Activated naive CD4-positive, alpha-beta T cell treated with Interleukin-2 at 50 U/mL for 16 hours (primary cell): Measurements from ENCODE around the gene DAO.

Experiments
- DNase-seq: peaks from one replicate; pipeline ENCODE4 v3.0.0-alpha.2; 2020

DAO gene

DNA sequence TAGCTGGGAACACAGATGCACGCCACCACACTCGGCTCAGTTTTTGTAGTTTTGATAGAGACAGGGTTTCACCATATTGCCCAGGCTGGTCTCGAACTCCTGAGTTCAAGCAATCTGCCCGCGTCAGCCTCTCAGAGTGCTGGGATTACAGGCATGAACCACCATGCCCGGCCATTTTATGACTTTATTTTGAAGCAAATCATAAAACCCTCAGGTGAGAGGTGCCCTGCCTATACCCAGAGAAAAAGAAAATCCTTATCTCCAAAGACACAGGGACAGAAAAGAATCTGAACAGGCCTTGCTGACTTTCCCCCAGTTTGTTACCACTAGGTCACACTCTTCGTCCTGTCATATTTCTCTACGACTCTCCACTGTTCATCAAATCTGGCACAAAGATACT is 48.8 kb downstream of the DAO start:
- no peak for DNase-seq

DNA sequence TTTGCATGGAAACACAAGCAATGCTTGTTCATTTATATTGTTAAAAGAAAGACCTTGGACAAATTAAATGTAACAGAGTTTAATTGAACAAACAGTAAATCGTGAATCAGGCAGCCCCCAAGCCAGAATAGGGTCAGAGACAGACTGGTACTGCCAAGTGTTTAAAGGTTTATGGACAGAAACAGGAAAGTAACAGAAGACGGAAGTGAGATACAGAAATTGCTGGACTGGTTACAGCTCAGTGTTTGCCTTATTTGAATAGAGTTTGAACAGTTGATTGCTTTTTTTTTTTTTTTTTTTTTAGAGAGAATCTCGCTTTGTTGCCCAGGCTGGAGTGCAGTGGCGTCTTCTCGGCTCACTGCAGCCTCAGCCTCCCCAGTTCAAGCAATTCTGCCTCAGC is 50.3 kb downstream of the DAO start:
- no peak for DNase-seq

GRCh38 chr12:108930756-108931155 is 50.9 kb downstream of the DAO start:
- DNase-seq = no peak

DNA sequence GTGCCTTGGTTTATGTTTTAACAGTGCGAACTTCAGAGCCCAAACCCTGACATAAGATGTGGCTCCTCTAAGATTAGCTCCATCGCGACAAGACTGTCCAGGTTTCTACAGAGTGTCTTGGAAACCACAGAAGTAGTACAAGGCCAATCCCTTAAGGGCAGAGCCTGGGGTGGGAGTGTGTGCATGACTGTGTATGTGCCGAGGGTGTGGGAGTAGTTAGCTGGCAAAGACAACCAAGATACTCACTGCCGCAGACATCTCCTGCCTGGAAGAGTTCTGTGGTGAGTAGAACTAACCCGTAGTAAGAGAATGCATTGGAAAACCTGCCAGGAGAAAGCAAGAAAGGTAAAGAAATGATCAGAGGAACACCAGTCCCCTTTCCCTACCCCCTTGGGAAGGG is 54.1 kb downstream of the DAO start:
- DNase-seq = no peak

- no peak for DNase-seq
Measured at GRCh38 chr12:108935159-108935763, 55.4 kb downstream of the DAO start.

DNA sequence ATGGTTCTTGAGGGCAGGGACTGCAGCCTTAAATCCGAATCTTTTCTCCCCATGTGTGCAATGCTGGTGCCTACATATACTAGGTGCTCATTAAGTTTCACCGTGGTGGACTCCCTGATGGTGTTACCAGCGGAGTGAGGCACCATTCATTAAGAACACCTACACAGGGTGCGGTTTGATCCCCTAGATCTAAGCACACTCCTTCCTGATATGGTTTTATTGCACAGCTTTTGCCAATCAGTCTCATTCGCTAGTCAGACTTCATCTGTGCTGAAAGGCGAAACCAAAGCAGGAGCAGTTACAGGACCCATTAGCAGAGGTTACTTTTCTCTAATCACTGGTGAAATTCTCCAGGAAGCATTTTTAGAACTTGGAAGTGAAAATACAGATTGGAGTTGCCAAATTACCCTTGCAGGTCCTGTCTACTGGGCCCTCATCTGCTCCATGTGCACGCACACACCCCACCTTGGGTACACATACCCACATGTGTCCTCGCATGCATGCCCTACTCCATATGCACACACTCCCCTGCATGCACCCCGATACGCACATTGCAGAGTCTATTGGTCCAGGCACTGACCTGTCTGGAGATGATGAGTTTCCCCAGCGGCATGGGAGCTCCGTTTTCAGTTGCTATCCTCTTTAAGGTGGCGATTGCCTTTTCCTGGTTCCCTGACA is 58.5 kb downstream of the DAO start:
- DNase-seq = no peak

DNA sequence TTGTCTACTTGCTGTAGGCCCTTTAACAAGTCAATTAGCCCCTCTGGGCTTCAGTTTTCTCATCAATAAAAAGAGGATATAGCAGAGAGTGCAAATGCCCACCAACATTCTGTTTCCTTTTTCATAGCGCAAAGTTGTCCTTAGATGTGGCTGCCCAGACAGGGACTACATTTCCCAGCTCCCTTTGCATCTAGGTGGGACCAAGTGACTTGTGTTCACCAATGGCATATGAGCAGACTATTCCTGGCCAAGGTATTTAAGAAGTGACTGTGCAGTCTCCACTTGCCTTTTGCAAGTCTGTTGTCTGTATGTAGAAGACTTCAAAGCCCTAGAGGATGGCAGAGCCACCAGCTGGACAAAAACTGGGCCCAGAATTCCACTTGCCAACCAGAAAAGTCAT is 59.7 kb downstream of the DAO start:
- DNase-seq = no peak

GRCh38 chr12:108940138-108940537 is 60.2 kb downstream of the DAO start:
- DNase-seq = no peak

GRCh38 chr12:108947097-108947496 is 67.2 kb downstream of the DAO start:
- DNase-seq = no peak

GRCh38 chr12:108948367-108948766 is 68.5 kb downstream of the DAO start:
- DNase-seq = no peak

DNA sequence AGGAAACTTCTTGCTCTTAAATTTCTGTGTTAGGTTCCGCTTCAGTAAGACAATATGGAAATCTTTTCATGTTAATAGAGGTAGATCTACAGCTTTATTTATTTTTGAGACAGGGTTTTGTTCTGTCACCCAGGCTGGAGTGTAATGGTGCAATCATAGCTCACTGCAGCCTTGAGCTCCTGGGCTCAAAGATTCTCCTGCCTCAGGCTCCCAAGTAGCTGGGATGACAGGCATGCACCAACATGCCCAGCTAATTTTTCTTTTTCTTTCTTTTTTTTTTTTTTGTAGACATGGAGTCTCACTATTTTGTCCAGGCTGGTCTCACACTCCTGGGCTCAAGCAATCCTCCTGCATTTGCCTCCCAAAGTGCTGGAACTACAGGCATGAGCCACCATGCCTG is 70.1 kb downstream of the DAO start:
- DNase-seq = no peak
